CD4-positive, alpha-beta T cell treated with Interleukin-15 for 1 hour (primary cell): ENCODE results near the gene ATM.
"Not testable (repeated sequence)": the region's sequence is repeated elsewhere in the genome, so short reads cannot be mapped to it uniquely, and the experiment has no call there.

Experiments used
- DNase-seq: peaks from one replicate; pipeline ENCODE4 v3.0.0-alpha.2; 2020

The ATM gene

DNA sequence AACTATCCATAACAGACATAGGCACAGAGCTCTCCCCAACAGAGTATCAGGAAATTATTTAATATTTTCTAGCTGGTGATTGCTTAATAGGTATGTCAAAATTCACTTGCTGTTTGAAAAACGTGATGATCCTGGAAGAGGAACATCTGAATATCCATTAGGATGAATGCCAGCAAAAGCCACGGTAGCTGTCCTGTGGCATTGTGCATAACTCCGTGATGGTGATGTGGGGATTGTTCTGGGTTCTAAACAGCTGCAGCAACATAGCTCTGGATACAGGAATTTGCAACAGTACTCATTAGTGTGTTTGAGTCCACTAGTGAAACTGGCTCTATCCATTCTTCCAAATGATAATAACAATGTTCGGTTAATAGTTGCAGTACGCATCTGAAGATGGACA is 165.7 kb downstream of the ATM start:
- no peak for DNase-seq

DNA sequence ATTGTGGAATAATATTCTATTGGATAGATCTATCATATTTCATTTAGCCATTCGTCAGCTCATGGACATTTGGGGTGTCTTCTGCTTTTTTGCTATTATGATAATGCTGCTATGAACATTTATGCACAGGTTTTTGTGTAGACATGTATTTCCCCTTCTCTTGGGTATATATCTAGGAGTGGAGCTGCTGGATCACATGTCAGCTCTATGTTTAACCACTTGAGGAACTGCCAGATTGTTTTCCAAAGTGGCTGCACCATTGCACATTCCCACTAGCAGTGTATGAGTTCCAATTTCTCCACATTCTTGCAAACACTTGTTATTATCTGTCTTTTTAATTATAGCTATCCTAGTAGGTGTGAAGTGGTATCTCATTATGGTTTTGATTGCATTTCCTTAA is 169.5 kb downstream of the ATM start:
- no peak for DNase-seq

DNA sequence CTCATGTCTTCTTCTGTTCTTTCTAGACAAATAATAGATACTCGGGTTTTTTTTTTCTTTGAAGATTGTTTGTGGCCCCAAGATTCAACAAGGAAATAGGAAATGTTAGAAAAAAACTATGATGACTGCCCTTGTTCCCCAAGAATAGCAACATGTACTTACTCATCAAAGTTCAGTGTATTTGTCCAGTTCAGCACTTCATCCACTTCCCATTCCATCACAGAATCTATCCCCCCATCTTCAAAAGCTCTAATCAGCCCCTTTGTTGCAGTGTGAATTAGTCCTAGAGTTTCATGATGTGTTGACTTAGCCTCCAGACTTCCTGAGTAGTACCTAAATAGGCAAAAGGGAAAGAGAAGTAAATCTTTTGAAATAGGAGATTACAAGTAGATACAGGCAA is 170.2 kb downstream of the ATM start:
- DNase-seq = no peak

DNA sequence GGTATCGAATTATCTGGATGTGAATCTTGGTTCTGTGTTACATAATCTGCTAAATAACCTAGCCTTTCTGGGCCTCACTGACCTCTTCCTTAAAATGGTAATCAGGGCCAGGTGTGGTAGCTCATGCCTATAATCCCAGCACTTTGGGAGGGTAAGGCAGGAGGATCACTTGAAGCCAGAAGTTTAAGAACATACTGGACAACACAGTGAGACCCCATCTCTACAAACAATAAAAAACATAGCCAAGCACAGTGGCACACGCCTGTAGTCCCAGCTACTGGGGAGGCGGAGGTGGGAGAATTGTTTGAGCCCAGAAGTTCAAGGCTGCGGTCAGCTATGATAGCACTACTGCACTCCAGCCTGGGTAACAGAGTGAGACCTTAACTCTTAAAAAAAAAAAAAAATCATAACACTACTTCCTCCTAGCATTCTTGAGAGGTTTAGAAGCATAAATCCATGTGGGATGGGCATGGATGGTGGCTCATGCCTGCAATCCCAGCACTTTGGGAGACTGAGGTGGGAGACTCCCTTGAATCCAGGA is 171.9 kb downstream of the ATM start:
- DNase-seq = no peak

DNA sequence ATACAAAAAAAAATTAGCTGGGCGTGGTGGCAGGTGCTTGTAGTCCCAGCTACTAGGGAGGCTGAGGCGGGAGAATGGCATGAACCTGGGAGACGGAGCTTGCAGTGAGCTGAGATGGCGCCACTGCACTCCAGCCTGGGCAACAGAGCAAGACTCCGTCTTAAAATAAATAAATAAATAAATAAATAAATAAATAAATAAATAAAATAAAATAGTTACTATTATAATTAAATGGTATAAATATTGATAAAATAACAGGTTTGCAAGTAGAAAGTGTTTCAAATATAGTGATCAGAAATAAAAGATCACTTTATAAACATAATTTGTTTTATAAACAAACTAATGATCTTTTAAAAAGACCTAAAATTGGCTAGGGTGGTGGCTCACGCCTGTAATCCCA is 173.8 kb downstream of the ATM start:
- DNase-seq = not testable (repeated sequence)

DNA sequence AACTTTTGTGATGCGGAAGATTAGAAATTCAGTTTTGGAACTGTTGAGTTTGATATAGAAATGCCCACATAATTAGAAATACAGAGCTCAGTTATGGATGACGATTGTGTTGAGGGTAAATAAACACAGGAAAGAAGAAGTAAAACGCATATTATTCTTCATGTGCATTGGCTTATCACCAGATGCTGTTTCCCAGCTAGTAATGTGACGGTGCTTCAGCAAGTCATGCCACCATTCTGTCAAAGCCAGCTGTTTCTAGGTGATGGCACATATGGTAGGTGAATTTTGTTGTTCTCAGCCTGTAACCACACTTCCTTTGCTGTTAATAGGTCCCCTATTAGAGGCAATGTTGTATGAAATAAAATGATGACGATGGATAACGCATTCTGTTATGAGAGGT is 175.6 kb downstream of the ATM start:
- DNase-seq = no peak

DNA sequence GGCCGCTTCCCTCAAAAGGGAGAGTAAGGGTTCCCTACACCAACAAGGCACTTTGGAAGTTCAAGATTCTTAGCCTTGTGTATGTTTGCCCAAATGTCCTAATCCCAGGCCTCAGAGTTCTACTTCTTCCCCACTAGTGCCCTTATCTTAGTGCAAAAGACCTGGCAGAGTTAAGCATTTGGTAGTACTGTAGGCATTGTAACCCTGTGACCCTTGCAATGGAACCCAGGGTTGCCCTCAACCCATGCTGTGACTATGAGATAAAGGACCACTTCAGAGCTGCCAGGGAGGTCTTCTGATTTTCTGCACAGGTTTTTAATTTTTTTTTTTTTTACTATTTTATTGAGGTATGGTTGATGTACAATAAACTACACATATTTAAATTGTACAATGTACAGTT is 179.4 kb downstream of the ATM start:
- DNase-seq = no peak

DNA sequence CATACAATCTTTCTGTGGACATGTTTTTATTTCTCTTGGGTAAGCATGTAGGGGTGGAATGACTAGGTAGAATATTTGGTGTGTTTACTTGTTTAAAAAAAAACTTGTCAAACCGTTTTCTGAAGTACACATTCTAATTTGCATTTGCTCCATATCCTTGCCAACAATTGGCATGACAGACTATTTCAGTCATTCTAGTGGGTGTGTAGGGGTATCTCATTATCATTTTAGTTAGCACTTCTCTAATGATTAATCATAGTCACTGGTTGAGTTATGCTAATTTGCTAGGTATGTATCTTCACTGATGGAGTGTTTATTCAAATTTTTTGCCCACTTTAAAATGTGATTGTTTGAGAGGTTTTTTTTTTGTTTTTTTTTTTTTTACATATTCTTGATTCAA is 180.2 kb downstream of the ATM start:
- DNase-seq = no peak

DNA sequence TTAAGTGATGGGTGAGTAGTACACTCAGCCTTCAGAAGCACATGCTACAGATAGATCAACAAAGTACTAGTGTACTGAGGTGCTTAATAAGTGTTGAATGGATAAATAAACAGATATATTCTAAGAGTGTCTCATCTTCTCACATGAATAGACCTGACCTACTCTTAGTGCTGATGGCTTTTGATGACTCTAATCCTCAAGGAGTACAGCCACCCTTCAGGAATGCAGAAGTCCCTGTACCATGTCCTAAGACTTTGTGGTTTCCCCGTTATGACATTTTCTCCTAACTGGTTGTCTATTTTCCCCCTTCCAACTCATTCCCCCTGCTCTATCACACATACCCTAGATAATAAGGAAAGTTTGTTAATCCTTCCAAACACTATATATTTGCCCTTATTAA is 182.8 kb downstream of the ATM start:
- no peak for DNase-seq

DNA sequence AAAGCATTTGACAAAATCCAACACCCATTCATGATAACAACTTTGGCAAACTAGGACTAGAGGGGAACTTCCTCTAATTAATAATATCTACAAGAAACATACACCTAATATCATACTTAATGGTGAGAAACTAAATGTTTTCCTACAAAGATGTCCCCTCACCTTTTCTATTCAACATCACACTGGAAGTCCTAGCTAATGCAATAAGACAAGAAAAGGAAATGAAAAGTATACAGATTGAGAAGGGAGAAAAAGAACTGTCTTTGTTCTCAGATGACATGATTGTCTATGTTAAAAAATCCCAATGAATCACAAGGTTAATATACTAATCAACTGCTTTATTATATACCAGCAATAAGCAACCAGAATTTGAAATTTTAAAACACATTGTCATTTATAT is 192.1 kb downstream of the ATM start:
- no peak for DNase-seq

DNA sequence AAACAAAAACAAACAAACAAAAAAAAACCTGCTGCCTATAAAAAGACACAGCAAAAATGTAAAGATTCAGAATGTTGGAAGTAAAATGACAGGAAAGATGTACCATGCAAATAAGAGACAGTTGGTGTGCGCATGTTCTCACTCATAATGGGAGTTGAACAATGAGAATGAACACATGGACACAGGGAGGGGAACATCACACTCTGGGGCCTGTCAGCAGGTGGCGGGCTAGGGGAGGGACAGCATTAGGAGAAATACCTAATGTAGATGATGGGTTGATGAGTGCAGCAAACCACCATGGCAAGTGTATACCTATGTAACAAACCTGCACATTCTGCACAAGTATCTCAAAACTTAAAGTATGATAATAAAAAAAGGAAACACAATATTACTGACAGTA is 194.7 kb downstream of the ATM start:
- peak; percentile 22 for DNase-seq
